ENCODE measurements around the gene MAPRE3. TPM values are rescaled to one million over a fixed set of nuclear protein-coding genes. Genes with fewer than 3 reads are reported as not detected.

The MAPRE3 gene
- total RNA-seq, 1 experiment from 2014 or later = 11.6 TPM

GRCh38 chr2:26951236-26951635 is 19.2 kb upstream of the MAPRE3 start:
- ChIA-PET POLR2A (no interaction called here), CTCF (no interaction called here)
- ATAC-seq (no peak), DNase-seq (ENCODE audit: low read depth, low spot score) (no peak)
- H3K4me3 ChIP-seq (ENCODE audit: low read depth in 2 of 2, low read length in 2 of 2) = no peak overlapping the region
- no peak overlapping the region for H3K27ac ChIP-seq (ENCODE audit: low read length)
- no TSS peak for BruUV-seq (replicated peaks)
- no peaks in the 10 kb centered on the region for H3K36me3 ChIP-seq (ENCODE audit: control insufficient read depth, insufficient read depth, low read length)
- in situ Hi-C loops (cut with HindIII; ENCODE audit: low pct_unique_long_range_greater_than_20kb, low sequenced_read_pairs) = no loop called here
- no peaks in the 10 kb centered on the region for H3K9me3 ChIP-seq (ENCODE audit: control insufficient read depth, insufficient read depth, low read depth, low read length)
- intact Hi-C loops (cut with micrococcal nuclease; ENCODE audit: unreplicated experiment) = no loop called here
- H3K4me1 ChIP-seq (ENCODE audit: control insufficient read depth, insufficient read depth, low read length) = no peaks in the 10 kb centered on the region
- no peak for TF ChIP-seq TCF7L2 (IDR thresholded peaks at IDR 0.05; ENCODE audit: low read depth, low read length)
- TF ChIP-seq, protein P1, sequence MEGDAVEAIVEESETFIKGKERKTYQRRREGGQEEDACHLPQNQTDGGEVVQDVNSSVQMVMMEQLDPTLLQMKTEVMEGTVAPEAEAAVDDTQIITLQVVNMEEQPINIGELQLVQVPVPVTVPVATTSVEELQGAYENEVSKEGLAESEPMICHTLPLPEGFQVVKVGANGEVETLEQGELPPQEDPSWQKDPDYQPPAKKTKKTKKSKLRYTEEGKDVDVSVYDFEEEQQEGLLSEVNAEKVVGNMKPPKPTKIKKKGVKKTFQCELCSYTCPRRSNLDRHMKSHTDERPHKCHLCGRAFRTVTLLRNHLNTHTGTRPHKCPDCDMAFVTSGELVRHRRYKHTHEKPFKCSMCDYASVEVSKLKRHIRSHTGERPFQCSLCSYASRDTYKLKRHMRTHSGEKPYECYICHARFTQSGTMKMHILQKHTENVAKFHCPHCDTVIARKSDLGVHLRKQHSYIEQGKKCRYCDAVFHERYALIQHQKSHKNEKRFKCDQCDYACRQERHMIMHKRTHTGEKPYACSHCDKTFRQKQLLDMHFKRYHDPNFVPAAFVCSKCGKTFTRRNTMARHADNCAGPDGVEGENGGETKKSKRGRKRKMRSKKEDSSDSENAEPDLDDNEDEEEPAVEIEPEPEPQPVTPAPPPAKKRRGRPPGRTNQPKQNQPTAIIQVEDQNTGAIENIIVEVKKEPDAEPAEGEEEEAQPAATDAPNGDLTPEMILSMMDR (IDR thresholded peaks at IDR 0.05) = no peak
- TF ChIP-seq REST (IDR thresholded peaks at IDR 0.05; ENCODE audit: insufficient read depth in 1 of 2, low read depth in 2 of 2, low read length in 1 of 2) = no peak
- no peak for TF ChIP-seq POLR2AphosphoS5 (IDR thresholded peaks at IDR 0.05; ENCODE audit: low read depth, low read length)
- no peak for TF ChIP-seq SIN3A (IDR thresholded peaks at IDR 0.05; ENCODE audit: borderline replicate concordance, insufficient read depth, low read depth, low read length)
- H3K27me3 ChIP-seq (ENCODE audit: control insufficient read depth, insufficient read depth, low read length) = peaks cover 17% of the 10 kb centered on the region; the same call in 1 of the 2 replicates

DNA sequence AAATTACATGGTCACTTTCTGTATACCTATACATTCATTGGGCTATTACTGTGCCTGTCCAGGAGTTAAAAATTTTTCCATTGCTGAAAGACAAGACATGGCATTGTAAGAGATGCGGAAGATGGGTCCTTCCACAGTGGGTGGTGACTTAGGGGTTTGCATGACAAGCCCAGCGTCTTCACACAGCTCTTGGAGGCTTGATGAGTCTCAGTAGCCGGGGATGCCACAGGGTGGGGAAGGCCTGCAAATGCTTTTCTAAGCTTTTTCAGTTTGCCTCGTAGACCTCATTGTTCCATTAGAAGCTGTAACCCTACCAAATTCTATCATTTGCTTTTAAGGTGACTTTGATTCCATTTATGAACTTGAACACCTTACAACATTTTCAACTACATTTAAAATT is 18.1 kb upstream of the MAPRE3 start:
- Histone ChIP-seq H3K27me3 (ENCODE audit: control insufficient read depth, insufficient read depth, low read length) (peaks cover 20% of the 10 kb centered on the region), H3K4me1 (ENCODE audit: control insufficient read depth, insufficient read depth, low read length) (no peaks in the 10 kb centered on the region), H3K27ac (ENCODE audit: low read length) (no peak overlapping the region), H3K9me3 (ENCODE audit: control insufficient read depth, insufficient read depth, low read depth, low read length) (no peaks in the 10 kb centered on the region), H3K4me3 (ENCODE audit: low read depth in 2 of 2, low read length in 2 of 2) (no peak overlapping the region), H3K36me3 (ENCODE audit: control insufficient read depth, insufficient read depth, low read length) (no peaks in the 10 kb centered on the region)
- intact Hi-C loops (cut with micrococcal nuclease; ENCODE audit: unreplicated experiment) = no loop called here
- no peak for TF ChIP-seq REST (IDR thresholded peaks at IDR 0.05; ENCODE audit: insufficient read depth in 1 of 2, low read depth in 2 of 2, low read length in 1 of 2)
- TF ChIP-seq TCF7L2 (IDR thresholded peaks at IDR 0.05; ENCODE audit: low read depth, low read length) = no peak
- TF ChIP-seq POLR2AphosphoS5 (IDR thresholded peaks at IDR 0.05; ENCODE audit: low read depth, low read length) = no peak
- no peak for TF ChIP-seq SIN3A (IDR thresholded peaks at IDR 0.05; ENCODE audit: borderline replicate concordance, insufficient read depth, low read depth, low read length)
- TF ChIP-seq, protein P1 (IDR thresholded peaks at IDR 0.05) = no peak
- POLR2A ChIA-PET = no interaction called here
- ATAC-seq (no peak), DNase-seq (ENCODE audit: low read depth, low spot score) (no peak)
- in situ Hi-C loops (cut with HindIII; ENCODE audit: low pct_unique_long_range_greater_than_20kb, low sequenced_read_pairs) = no loop called here
- CTCF ChIA-PET = no interaction called here
- BruUV-seq (replicated peaks) = no TSS peak
